Neuronal stem cell (in vitro differentiated cells): ENCODE results near the gene HIPK1.

Experiments used
- DNase-seq: peaks from one replicate; pipeline ENCODE4 v3.0.0-alpha.2; 2013; ENCODE audit warnings: low spot score
- H2AFZ ChIP-seq: one replicate; pipeline ENCODE4 v1.6.1; 2013; ENCODE audit warnings: mild to moderate bottlenecking, low read length, inconsistent platforms
- H2AK5ac ChIP-seq: 2 replicates; pipeline ENCODE4 v1.6.1; 2013; ENCODE audit warnings: low read depth, mild to moderate bottlenecking, inconsistent platforms, low read length, moderate library complexity, mixed read lengths
- H2BK120ac ChIP-seq: 2 replicates; pipeline ENCODE4 v1.6.1; 2013; ENCODE audit warnings: low read depth, mild to moderate bottlenecking, inconsistent platforms, low read length, moderate library complexity, mixed read lengths
- H2BK12ac ChIP-seq: one replicate; pipeline ENCODE4 v1.6.1; 2013; ENCODE audit warnings: low read length, inconsistent platforms
- H2BK15ac ChIP-seq: 2 replicates; pipeline ENCODE4 v1.6.1; 2013; ENCODE audit warnings: mild to moderate bottlenecking, low read length, inconsistent platforms, mixed read lengths
- H2BK5ac ChIP-seq: one replicate; pipeline ENCODE4 v1.6.1; 2013; ENCODE audit warnings: inconsistent platforms, mild to moderate bottlenecking, low read length, moderate library complexity
- H3K14ac ChIP-seq: one replicate; pipeline ENCODE4 v1.6.1; 2013; ENCODE audit warnings: low read length, inconsistent platforms
- H3K18ac ChIP-seq: 2 replicates; pipeline ENCODE4 v1.6.1; 2013; ENCODE audit warnings: low read length, inconsistent platforms
- H3K23ac ChIP-seq: 2 replicates; pipeline ENCODE4 v1.6.1; 2013; ENCODE audit warnings: low read depth, mild to moderate bottlenecking, mixed read lengths, low read length, inconsistent platforms; ENCODE audit not compliant: poor library complexity
- H3K27ac ChIP-seq: replicated peaks from 3 replicates; pipeline ENCODE4 v1.5.1; 2013; ENCODE audit warnings: low read length, inconsistent platforms
- H3K27me3 ChIP-seq, 3 experiments: 2 replicates each; pipeline ENCODE4 v1.6.1; 2013; ENCODE audit warnings: low read length in 3 of 3, mild to moderate bottlenecking in 2 of 3, inconsistent platforms in 1 of 3, low read depth in 1 of 3, mixed read lengths in 1 of 3, moderate library complexity in 1 of 3; ENCODE audit not compliant: control insufficient read depth in 3 of 3, insufficient read depth in 3 of 3
- H3K36me3 ChIP-seq, 2 donors: replicated peaks in 1 of 2; 2 replicates each; pipeline ENCODE4 v1.6.1; 2013; ENCODE audit warnings: low read length in 2 of 2; ENCODE audit not compliant: control insufficient read depth in 2 of 2, insufficient read depth in 2 of 2
- H3K4ac ChIP-seq: 2 replicates; pipeline ENCODE4 v1.6.1; 2013; ENCODE audit warnings: inconsistent platforms, mild to moderate bottlenecking, low read length, moderate library complexity
- H3K4me1 ChIP-seq, 2 donors: 1 replicate in 1 of 2; 2 replicates in 1 of 2; pipeline ENCODE4 v1.6.1; 2013; ENCODE audit warnings: low read length in 2 of 2, low read depth in 1 of 2; ENCODE audit not compliant: control insufficient read depth in 2 of 2, insufficient read depth in 1 of 2
- H3K4me2 ChIP-seq: one replicate; pipeline ENCODE4 v1.6.1; 2013; ENCODE audit warnings: mild to moderate bottlenecking, low read length, inconsistent platforms; ENCODE audit not compliant: insufficient read depth, poor library complexity, severe bottlenecking
- H3K4me3 ChIP-seq, 2 donors: 2 replicates each; pipeline ENCODE4 v1.5.1; 2013; ENCODE audit warnings: low read length in 2 of 2, mild to moderate bottlenecking in 2 of 2, inconsistent platforms in 1 of 2, moderate library complexity in 1 of 2
- H3K79me1 ChIP-seq: one replicate; pipeline ENCODE4 v1.6.1; 2013; ENCODE audit warnings: low read depth, mild to moderate bottlenecking, inconsistent platforms, low read length, moderate library complexity
- H3K9ac ChIP-seq: one replicate; pipeline ENCODE4 v1.6.1; 2013; ENCODE audit warnings: mild to moderate bottlenecking, low read depth, low read length, inconsistent platforms; ENCODE audit not compliant: poor library complexity
- H3K9me3 ChIP-seq, 2 donors: replicated peaks in 1 of 2; 2 replicates each; pipeline versions ENCODE3 to v1.6.1; 2013; ENCODE audit warnings: low read length in 2 of 2, mild to moderate bottlenecking in 2 of 2, inconsistent platforms in 1 of 2, low read depth in 1 of 2, mixed read lengths in 1 of 2, moderate library complexity in 1 of 2; ENCODE audit not compliant: control insufficient read depth in 2 of 2, insufficient read depth in 1 of 2
- H4K8ac ChIP-seq: one replicate; pipeline ENCODE4 v1.6.1; 2013; ENCODE audit warnings: low read depth, mild to moderate bottlenecking, inconsistent platforms, low read length, moderate library complexity
- H4K91ac ChIP-seq: one replicate; pipeline ENCODE4 v1.6.1; 2013; ENCODE audit warnings: low read length, low read depth, mild to moderate bottlenecking, inconsistent platforms; ENCODE audit not compliant: poor library complexity
- WGBS, 2 donors: extraction: QIAGEN DNeasy Blood & Tissue Kit; methylation state at CpG; one replicate each; pipeline ENCODE4 v1.1.7; 2013; ENCODE audit warnings: missing lambda C conversion rate in 2 of 2, mixed read lengths in 1 of 2; ENCODE audit not compliant: insufficient read length in 2 of 2, insufficient replicate concordance in 1 of 2; ENCODE audit errors: extremely low coverage in 2 of 2; 5-methylcytosine and 5-hydroxymethylcytosine counted together

HIPK1 gene

DNA sequence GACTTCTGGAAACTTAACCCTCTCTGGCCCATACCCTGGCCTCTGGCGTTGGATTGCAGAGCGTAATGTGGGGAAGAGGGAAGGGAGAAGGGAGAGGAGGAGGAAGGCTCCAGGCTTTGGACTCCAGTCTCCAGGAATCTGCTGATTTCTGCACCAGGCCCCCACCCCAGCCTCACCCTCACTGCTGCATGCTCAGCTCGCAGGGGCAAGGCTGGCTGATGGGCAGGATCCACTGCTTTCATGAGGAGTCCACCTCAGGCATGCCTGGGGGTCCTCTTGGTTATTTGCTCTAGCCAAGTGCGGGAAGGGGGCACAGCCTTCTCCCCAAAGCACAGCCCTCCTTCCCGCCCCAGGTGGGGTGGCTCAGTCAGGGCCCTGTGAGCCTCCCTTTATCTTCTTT is 53.8 kb downstream of the HIPK1 start:
- Histone ChIP-seq H3K36me3 (no peaks in the 10 kb centered on the region), H3K4me2 (no peak overlapping the region), H4K8ac (no peak overlapping the region), H3K27me3 (no peaks in the 10 kb centered on the region), H3K79me1 (no peaks in the 10 kb centered on the region), H3K9me3 (peaks cover 3 to 5% of the 10 kb centered on the region in 2 donors), H4K91ac (peak overlapping the region; percentile 67), H2BK5ac (no peak overlapping the region), H3K9ac (no peak overlapping the region), H2AK5ac (peak overlapping the region; percentile 0), H3K4me1 (peaks cover 15 to 22% of the 10 kb centered on the region in 2 donors), H2BK15ac (peak overlapping the region; percentile 76), H3K4ac (no peak overlapping the region), H2AFZ (peak overlapping the region; percentile 64), H3K18ac (peak overlapping the region; percentile 86), H3K14ac (peak overlapping the region; percentile 95), H3K27ac (no peak overlapping the region), H2BK12ac (no peak overlapping the region), H3K23ac (peak overlapping the region; percentile 35), H3K4me3 (no peak overlapping the region), H2BK120ac (no peak overlapping the region)
- WGBS, 2 donors: no CpG with 5 or more reads among the region's 5 CpGs
- no peak for DNase-seq

DNA sequence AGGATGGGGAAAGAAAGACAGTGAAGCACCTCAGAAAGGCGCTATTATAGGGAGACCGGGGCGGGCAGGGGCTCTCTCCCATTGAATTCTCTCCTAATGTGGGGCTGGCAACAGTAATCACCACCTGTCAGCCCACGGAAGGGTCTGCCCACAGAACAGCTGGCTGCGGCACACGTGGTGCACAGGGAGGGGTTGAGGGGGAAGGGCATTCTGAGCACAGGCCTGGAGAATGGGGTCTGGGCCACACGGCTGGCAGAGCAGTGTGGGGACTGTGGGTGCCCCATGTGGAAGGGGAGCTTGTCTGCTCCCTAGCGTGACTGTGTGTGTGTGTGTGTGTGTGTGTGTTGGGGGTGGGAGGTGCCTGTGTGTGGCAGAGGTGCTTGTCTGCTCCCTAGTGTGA is 54.3 kb downstream of the HIPK1 start:
- peak overlapping the region; percentile 87 for H4K91ac ChIP-seq
- no peaks in the 10 kb centered on the region for H3K79me1 ChIP-seq
- H2AK5ac ChIP-seq: peak overlapping the region; percentile 95
- no peak overlapping the region for H3K4me3 ChIP-seq
- peaks cover 3 to 5% of the 10 kb centered on the region in 2 donors for H3K9me3 ChIP-seq
- H3K4me2 ChIP-seq: no peak overlapping the region
- H3K36me3 ChIP-seq: no peaks in the 10 kb centered on the region
- no peaks in the 10 kb centered on the region for H3K27me3 ChIP-seq
- H3K9ac ChIP-seq: peak overlapping the region; percentile 61
- H2BK12ac ChIP-seq: peak overlapping the region; percentile 91
- H4K8ac ChIP-seq: peak overlapping the region; percentile 19
- no CpG with 5 or more reads among the region's 8 CpGs for WGBS, 2 donors
- H2BK120ac ChIP-seq: no peak overlapping the region
- no peak overlapping the region for H3K27ac ChIP-seq
- peaks cover 12 to 22% of the 10 kb centered on the region in 2 donors for H3K4me1 ChIP-seq
- peak overlapping the region; percentile 95 for H3K14ac ChIP-seq
- H2BK5ac ChIP-seq: no peak overlapping the region
- H3K23ac ChIP-seq: peak overlapping the region; percentile 45
- no peak overlapping the region for H2AFZ ChIP-seq
- no peak overlapping the region for H3K4ac ChIP-seq
- H2BK15ac ChIP-seq: peak overlapping the region; percentile 76
- no peak for DNase-seq
- H3K18ac ChIP-seq: peak overlapping the region; percentile 86

DNA sequence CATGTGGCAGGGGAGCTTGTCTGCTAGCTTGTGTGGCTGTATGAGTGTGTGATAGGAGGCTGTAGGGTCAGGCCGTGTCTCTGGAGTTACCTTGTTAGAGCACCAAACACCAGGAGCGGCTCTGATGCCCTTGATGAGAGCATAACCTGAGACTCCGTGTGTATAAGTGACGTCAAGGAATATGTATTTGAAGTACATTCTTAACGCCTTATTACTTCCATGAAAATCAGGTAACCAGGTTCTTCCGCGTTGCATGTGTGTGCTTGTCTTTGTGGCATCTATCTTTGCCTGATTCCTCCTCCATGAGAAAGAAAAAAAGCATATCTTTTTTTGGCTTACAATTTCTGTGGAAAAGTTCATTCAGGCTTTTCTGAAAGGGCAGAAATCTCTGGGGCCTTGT is 54.7 kb downstream of the HIPK1 start:
- no peak overlapping the region for H4K8ac ChIP-seq
- no peaks in the 10 kb centered on the region for H3K79me1 ChIP-seq
- peak overlapping the region; percentile 95 for H3K14ac ChIP-seq
- H3K18ac ChIP-seq: peak overlapping the region; percentile 86
- no peak overlapping the region for H3K4me2 ChIP-seq
- DNase-seq: no peak
- H2BK15ac ChIP-seq: peak overlapping the region; percentile 76
- H3K9me3 ChIP-seq: peaks cover 3 to 5% of the 10 kb centered on the region in 2 donors
- H2BK12ac ChIP-seq: peak overlapping the region; percentile 91
- H3K27ac ChIP-seq: no peak overlapping the region
- no peak overlapping the region for H2BK5ac ChIP-seq
- H2AK5ac ChIP-seq: peak overlapping the region; percentile 95
- H3K4me3 ChIP-seq: no peak overlapping the region
- no peak overlapping the region for H2BK120ac ChIP-seq
- whole genome bisulfite sequencing, 2 donors: no CpG with 5 or more reads among the region's 7 CpGs
- H4K91ac ChIP-seq: peak overlapping the region; percentile 87
- no peaks in the 10 kb centered on the region for H3K27me3 ChIP-seq
- peaks cover 12 to 22% of the 10 kb centered on the region in 2 donors for H3K4me1 ChIP-seq
- H3K9ac ChIP-seq: peak overlapping the region; percentile 61
- H3K23ac ChIP-seq: peak overlapping the region; percentile 45
- H3K36me3 ChIP-seq: no peaks in the 10 kb centered on the region
- no peak overlapping the region for H2AFZ ChIP-seq
- no peak overlapping the region for H3K4ac ChIP-seq

DNA sequence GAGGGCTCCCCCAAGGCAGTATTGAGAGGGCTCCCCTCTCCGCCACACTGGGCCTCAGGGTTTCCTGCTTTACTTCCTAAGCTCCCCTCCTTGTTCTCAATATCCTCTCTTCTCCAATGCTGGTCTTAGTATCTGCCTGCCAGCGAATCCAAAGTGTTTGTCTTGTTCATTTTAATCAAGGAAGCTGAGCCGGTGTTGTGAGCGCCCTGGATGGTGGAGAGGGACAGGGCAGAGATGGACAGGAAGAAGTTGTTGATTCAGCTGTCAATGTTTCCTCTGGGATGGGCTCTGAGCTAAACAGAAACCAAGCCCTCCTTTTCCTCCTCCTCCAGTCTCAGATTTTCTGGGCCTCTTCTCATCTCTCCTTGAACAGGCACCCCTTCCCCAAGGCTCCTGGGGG is 55.6 kb downstream of the HIPK1 start:
- no CpG with 5 or more reads among the region's 4 CpGs for whole genome bisulfite sequencing, 2 donors
- H3K79me1 ChIP-seq: no peaks in the 10 kb centered on the region

More for the DNA sequence above, 55.6 kb downstream of the HIPK1 start:
- H4K91ac ChIP-seq: no peak overlapping the region
- H3K4ac ChIP-seq: no peak overlapping the region
- H2AFZ ChIP-seq: no peak overlapping the region
- H4K8ac ChIP-seq: no peak overlapping the region
- no peaks in the 10 kb centered on the region for H3K27me3 ChIP-seq
- H3K27ac ChIP-seq: no peak overlapping the region
- no peak overlapping the region for H3K18ac ChIP-seq
- no peak overlapping the region for H2BK5ac ChIP-seq
- DNase-seq: no peak
- no peak overlapping the region for H3K4me2 ChIP-seq
- H3K4me3 ChIP-seq: no peak overlapping the region
- H2BK120ac ChIP-seq: no peak overlapping the region
- H3K9ac ChIP-seq: no peak overlapping the region
- no peak overlapping the region for H3K14ac ChIP-seq
- H2BK12ac ChIP-seq: no peak overlapping the region
- H3K9me3 ChIP-seq: peaks cover 3 to 5% of the 10 kb centered on the region in 2 donors
- H3K23ac ChIP-seq: peak overlapping the region; percentile 18
- peaks cover 6 to 16% of the 10 kb centered on the region in 2 donors for H3K4me1 ChIP-seq
- H3K36me3 ChIP-seq: no peaks in the 10 kb centered on the region
- H2AK5ac ChIP-seq: no peak overlapping the region
- no peak overlapping the region for H2BK15ac ChIP-seq
